SW480 (cell line): ENCODE data around the gene GFOD2.

Source experiments
- DNase-seq: peaks from one replicate; pipeline ENCODE4 v3.0.0-alpha.2; 2016; ENCODE audit warnings: low spot score

Gene GFOD2

DNA sequence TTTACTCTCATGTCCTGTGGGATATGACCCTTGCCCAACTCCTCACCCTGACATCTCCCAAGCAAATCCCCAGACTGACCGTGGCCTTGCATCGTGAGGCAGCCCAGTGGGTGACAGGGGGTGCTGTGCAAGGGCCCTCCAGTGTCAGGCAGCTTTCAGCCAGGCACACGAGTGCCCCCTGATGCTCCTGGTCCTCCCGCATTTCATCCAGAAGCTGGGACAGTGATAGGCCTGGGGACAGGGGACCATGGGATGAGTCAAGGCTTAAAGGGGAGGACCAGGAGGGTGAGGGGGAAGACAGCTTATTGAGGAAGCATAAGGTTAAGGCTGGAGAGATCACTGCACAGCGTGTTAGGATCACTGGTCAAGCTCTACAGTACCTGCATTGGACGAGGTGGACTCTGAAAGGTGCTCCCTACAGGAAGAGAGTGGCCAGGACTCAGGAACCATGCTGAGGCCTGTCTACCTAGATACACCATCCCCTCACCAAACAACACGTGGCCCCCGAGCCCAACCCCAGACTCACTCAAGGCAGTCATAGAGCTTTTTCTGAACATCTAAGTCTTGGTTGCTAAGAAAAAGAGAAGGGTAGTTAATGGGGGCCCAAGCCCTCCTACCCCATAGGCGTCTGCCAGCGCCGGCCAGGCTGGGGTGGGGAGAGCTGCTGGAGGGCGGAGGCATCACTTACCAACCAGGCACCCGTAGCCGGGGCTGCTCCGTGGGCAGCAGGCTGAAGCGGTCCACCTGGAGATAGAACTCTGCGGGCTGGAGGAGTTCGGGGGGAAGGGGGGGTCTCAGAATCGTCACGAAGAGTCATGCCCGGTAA lies 60.1 kb downstream of the GFOD2 start:
- DNase-seq, result no peak

DNA sequence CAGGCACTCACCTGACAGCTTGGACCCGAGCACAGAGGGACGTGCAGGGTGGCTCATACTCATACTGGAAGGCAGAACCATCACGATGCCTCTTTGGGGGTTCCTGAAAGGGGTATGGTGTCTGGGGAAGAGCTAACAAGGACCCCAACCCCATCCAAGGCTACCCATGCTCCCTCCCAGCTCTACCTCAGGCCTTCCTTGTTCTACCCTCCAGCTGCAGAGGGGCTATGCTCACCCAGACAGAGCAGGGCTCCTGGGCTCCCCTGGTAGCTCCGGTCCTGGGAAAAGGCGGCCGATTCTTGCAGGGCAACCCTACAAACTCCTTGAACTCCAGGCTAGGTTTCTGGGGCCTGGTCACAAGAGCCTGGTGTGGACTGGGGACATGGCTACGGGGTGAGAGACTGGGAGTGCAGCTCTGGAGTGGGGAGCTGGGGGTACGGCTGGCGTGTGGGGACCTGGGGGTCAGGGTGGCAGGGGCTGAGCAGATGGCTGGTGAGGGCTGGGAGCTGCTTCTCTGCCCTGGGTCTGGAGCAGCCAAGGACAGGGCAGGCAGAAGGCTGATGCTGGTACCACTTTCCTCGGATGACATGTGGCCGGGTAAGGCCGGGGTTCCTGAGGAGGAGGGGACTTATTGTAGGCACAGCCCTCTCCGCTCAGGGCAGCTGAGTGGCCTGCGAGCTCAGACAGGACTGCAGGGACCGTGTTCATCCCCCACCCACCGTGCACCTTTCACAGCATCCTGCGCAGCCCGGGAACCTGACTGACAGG lies 61.2 kb downstream of the GFOD2 start:
- no peak for DNase-seq

DNA sequence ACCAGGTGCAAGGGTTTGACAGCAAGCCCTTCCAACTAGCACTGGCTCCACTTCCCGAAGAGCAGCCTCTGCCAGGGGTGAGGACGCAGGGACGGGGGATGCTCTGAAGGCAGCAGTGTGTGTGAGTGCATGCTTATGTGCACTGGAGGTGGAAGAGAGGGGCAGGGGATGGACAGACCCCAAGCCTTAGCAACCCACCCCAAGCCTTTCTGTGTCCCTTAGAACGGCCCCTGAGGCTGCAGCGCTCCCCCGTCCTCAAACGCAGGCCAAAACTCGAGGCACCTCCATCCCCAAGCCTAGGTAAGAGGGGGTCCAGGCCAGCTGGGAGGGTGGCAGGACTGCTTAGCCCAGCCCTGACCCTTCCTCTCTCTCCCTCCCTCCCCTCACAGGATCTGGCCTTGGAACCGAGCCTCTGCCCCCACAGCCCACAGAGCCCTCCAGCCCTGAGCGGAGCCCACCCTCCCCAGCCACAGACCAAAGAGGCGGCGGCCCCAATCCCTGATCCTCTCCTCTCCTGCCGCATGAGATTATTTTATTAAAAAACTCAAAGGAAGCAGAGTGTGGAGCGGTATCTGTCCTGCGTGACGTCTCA lies 62.0 kb downstream of the GFOD2 start:
- DNase-seq, result no peak

DNA sequence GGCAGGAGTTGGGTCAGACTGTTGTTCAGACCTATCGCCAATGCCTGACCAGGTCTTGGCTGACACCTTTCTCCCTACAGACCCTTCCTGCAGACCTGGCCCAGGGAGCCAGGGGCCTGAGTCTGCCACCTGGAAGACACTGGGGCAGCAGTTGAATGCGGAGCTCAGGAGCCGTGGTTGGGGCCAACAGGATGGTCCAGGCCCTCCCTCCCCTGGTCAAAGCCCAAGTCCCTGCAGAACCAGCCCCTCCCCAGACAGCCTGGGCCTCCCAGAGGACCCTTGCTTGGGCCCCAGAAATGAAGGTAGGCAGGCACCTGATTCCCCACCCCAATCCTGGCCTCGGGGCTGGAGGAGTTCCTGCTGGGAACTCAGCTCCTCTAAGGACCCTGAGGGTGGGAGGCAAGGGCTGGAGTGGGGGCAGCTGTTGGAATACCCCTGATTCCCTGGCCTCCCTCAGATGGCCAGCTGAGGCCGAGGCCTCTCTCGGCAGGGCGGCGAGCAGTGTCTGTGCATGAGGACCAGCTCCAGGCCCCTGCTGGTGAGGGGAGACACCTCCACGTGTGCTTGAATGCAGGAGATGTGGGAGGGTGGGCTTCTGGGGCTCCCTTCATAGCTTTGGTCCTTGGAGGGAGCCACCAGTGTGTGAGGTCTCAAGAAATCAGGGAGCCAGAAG lies 62.6 kb downstream of the GFOD2 start:
- no peak for DNase-seq

DNA sequence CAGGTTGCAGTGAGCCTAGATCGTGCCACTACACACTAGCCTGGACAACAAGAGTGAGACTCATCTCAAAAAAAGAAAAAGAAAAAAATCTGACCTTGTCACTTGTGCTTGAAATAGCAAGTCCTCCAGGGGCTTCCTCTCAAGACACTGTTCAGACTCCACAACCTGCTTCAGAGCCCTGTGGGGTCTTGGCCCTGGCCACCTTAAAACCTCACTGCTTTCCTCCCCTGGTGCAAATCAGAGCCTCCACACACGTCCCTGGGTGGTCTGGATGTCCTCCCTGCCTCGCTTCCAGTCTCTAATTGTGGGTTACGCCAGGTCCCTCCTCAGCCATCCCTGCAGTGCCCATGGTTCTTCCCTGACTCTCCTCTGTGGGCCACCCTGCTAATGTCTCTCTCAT lies 63.8 kb downstream of the GFOD2 start:
- DNase-seq, result no peak

DNA sequence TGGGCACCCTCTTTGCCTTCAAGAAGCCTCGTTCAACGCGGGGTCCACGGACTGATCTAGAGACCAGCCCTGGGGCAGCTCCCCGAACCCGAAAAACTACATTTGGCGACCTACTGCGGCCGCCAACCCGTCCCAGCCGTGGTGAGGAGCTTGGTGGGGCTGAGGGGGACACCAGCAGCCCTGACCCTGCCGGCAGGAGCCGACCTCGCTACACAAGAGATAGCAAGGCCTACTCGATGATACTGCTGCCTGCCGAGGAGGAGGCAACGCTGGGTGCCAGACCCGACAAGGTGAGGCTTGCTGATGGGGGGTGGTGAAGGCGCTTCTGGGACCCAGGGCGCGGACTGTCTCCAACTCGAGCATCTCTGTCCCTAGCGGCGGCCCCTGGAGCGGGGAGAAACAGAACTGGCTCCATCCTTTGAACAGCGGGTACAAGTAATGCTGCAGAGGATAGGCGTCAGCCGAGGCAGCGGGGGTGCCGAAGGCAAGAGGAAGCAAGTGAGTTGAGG lies 64.7 kb downstream of the GFOD2 start:
- DNase-seq, result no peak

DNA sequence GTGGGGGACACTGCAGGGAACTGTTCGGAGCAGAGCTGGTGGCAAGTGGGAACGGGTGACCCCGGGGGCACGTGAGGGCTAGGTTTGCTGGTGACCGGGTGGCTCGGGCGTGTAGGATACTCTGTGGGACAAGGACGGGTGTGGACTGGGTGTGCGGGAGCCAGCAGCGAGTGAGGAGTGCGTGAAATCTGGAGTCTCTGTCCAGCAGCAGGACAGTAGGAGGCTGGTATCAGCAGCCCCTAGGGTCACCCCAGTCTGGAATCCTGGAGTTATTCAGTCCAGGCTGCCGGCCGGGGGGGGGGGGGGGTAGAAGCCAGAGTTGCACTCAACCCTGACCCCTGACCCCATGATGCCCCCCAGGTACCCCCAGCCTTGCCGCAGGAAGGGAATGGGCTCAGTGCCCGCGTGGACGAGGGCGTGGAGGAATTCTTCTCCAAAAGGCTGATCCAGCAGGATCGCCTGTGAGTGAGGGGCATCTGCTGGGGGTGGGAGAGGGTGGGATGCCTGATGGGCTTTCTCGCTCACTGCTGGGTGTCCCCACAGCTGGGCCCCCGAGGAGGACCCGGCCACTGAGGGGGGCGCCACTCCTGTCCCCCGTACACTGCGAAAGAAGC lies 65.2 kb downstream of the GFOD2 start:
- no peak for DNase-seq

DNA sequence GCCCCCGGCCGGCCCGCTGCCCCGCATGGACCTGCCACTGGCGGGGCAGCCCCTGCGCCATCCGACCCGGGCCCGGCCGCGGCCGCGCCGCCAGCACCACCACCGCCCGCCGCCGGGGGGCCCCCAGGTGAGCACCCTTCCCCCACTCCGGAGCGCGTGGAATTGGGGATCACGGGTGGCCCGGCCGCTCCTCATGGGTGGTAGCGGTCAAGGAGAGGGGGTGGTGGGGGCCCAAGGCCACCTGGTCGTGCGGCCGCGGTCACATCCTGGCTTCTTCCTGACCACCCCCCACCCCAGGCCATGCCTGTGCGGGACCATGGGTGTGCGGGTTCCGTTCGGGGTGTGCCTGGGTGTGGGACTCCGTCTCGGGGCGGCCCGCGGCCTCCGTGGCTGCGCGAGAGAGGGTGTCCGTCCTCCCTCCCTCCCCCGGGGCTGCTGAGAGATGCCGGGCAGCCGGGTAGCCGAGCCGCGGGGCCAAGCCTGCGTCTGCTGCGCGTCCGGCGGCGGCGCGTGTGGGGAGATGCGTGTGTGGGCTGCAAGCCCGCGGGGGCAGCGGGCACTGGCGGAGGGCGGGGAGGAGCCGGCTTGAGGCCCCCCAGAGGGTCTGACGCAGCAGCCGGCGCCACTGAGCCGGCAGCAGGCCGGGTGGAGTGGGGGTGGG lies 65.9 kb downstream of the GFOD2 start:
- DNase-seq, result no peak

DNA sequence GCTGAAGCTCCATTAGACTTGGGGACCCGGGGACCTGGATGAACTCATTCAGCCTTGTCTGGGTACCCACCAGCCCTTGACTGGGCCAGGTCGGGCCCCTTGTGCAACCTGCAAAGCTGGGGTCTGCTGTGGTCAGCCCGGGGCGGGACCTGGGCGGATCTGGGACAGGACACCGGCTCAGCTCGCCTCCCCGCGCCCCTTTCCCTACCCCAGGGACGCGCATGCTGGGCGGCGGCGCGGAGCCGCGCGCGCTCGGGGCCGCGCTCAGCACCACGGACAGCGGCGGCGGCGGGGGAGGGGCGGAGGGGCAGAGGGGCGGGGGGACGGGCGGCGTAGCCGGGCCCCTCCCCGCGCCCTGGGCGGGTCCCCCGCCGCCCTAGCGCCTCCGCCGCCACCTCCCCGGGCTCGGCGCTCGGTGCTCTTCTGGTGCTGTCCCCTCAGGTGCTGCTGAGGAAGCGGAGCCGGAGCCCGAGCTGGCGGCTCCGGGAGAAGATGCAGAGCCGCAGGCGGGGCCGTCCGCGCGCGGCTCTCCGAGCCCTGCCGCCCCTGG lies 66.5 kb downstream of the GFOD2 start:
- DNase-seq, result no peak

DNA sequence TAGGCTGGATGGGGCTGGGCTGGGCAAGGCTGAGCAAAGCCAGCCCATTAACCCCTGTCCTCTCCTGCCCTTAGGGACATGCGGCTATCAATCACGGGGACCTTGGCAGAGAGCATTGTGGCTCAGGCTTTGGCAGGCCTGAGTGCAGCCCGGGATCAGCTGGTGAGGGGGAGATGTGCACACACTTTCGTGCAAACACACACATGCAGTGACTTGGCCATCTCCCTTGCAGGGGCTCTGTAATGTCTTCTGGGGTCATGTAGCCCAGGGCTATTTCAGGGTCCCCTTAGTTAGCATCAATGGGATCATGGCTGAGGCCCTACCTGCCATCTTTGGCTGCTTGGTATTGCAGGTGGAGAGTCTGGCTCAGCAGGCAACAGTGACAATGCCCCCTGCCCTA lies 67.3 kb downstream of the GFOD2 start:
- DNase-seq, result no peak

DNA sequence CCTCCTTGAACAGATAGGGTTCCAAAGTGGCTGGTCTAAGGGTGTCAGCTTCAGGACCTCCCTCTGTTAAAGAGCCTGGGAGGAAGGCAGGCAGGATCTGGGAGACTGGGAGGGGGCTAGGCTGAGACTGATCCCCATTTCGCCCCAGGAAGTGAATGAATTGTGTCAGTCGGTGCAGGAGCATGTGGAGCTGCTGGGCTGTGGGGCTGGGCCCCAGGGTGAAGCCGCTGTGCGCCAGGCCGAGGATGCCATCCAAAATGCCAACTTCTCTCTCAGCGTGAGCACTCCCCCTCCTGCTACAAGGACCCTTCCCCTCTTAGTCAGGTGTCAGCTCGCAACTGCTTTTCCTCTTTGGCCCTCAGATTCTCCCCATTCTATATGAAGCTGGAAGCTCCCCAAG lies 68.1 kb downstream of the GFOD2 start:
- DNase-seq, result no peak

DNA sequence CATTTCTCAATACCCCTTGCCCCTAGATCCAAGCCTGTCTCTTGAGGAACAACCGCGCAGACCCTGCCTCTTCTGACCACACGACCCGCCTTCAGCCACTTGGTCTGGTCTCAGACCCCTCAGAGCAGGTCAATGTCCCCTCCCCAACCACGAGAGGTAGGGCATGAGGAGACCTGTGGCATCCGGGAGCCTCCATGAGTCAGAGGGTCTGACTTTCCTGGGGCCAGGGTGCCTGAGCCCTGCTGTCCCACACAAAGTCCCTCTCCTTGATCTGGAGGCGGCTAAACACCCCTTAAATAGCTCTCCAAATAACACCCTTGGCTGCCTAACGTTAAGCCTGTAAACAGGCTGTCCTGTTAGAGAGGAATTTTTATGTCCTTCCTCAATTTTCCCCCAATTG lies 69.1 kb downstream of the GFOD2 start:
- no peak for DNase-seq

DNA sequence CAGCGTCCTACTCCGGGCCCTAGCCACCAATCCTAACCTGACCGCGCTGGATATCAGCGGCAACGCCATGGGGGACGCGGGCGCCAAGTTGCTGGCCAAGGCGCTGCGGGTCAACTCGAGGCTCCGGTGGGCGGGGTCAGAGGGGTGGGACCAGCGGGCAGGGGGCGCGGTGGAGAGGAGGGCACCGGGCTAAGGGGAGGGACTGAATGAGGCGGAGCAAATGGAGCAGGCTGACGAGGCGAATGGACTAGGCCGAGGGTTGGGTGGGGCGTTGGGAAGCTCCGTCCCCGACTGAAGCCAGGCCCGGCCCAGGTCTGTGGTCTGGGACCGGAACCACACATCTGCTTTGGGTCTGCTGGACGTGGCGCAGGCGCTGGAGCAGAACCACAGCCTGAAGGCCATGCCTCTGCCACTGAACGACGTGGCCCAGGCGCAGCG lies 69.6 kb downstream of the GFOD2 start:
- DNase-seq, result no peak

DNA sequence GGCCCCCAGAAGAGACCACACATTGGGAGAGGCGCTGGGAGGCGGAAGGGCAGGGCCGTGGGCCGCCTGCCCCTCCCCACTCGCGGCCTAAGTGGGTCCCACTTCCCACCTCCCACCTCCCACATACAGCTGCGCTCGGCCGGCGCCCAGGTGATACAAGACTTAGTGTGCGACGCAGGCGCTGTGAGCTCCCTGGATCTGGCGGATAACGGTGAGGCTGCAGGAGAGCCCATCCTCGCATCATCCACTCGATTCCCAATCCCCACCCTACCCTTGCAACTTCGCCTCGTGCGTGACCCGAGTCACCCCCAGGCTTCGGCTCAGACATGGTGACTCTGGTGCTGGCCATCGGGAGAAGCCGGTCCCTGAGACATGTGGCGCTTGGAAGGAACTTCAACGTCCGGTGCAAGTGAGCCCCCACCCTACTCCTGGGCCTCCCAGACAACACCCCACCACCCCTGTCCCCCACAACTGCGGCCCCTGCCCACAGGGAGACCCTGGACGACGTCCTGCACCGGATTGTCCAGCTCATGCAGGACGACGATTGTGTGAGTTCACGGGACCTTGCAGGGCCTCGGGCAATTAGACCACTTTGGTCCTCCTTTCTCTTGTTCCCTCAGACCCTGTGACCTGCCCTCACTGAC lies 70.2 kb downstream of the GFOD2 start:
- DNase-seq, result no peak

DNA sequence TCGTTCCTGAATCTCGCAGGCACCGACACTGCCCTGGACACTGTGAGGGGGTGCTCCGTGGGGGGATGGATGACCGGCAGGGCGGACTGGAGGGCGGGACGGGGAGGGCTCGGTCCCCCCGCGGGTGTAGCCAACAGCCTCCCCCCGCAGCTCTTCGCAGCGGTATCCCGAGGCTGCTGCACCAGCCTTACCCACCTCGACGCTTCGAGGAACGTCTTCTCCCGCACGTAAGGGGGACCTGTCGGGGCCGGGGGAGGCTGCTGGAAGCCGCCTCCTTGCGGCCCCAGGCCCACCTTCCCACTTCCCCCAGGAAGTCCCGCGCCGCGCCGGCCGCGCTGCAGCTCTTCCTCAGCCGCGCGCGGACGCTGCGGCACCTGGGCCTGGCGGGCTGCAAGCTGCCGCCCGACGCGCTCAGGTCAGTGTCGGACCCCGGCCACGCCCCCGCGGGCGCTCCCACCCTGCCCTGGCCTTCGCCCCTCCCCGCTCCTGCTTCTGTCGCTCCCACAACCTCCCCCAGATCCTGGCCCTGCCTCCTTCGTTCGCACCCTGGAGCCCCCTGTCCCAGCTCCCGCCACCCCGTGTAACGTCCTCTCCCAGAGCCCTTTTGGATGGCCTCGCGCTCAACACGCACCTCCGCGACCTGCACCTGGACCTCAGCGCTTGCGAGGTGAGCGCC lies 70.9 kb downstream of the GFOD2 start:
- no peak for DNase-seq

DNA sequence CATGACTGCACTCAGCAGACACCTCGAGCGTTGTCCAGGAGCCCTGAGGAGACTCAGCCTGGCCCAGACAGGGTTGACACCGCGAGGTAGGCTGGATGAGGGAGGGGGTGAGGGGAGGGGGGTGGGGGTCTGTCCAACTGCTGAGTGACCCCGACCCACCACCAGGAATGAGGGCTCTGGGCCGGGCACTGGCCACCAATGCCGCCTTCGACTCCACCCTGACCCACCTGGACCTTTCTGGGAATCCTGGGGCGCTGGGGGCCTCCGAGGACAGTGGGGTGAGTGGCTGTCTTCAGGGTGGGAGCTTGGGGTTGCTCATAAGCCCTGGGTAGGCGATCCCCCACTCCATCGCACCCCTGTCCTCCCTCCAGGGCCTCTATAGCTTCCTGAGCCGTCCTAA lies 71.4 kb downstream of the GFOD2 start:
- DNase-seq, result no peak

DNA sequence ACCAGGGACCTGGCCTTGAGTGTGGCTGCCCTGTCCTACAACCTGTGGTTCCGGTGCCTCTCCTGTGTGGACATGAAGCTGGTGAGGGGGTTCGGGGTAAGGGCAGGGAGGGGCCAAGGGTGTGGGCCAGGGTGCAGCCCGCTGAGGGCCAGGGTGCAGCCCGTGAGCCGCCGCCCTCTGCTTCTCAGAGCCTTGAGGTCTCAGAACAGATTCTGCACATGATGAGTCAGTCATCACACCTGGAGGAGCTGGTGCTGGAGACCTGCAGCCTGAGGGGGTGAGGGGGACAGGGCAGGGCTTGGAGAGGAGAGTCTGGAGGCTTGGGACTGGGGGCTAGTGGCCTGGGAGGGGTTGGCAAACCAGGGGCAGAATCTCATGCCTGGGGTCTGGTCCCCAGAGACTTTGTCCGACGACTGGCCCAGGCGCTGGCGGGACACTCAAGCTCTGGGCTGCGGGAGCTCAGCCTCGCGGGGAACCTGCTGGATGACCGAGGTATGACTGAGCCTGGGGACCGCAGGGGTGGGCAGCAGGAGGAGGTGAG lies 71.9 kb downstream of the GFOD2 start:
- DNase-seq, result no peak

DNA sequence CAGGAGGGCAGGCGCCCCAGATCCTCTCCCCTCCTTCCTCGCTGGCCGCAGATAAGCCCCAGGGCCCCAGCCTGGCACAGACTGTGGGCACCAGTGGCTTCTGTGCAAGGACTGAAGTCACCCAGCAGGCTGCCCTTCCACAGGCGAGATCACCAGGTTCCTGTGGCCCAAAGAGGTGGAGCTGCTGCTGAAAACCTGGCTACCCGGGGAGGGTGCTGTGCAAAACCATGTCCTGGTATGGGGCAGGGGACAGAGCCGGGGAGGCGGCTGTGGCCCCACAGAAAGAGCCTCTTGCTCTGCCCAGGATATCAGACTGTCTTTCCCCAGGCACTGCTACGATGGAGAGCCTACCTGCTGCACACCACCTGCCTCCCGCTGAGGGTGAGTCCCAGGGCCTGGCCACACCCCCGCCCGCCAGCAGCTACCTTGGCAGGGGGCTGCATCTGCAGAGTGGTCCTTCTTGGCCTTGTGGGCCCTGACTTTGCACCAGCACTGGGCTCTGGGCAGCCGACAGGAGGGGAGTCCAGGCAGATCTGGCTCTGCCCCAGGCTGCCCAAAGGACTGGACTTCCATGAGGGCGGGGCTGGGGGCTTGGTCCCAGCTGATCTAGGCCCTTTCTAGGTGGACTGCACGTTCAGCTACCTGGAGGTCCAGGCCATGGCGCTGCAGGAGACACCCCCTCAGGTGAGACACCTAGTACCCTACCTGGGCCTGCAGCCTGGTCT lies 73.6 kb downstream of the GFOD2 start:
- no peak for DNase-seq

DNA sequence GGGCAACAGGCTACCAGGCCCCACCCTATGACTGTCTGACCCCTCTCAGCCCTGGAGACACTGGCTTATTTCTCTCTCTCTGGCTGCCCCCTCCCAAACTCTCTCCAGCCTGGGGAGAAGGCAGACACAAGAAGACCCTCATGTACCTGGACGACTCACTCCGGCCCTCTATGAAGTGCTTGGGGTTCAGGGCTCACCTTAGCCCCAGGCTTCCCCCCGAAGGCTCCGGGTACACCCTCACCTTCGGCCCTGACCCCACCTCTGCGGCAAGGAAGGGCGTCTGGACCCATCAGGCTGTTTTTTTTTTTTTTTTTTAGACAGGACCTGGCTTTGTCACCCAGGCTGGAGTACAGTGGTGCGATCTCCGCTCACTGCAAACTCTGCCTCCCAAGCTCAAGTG lies 75.1 kb downstream of the GFOD2 start:
- no peak for DNase-seq
